ENCODE measurements around the gene ZNF275. TPM values are rescaled to one million over a fixed set of nuclear protein-coding genes. Genes with fewer than 3 reads are reported as not detected.
A peak's percentile ranks its signal among the peaks of the same experiment; 100 is the strongest.

Gene ZNF275
- total RNA-seq, 6 donors from 2014 or later, result 5.9 to 13.8 (median 8.8) TPM

- DNase-seq (peak in 1 of 2 donors; percentile 62), ATAC-seq (ENCODE audit: low FRiP score in 2 of 2) (no peak)
- Histone ChIP-seq H3K9me3 (no peaks in the 10 kb centered on the region), H3K36me3 (peaks cover 0 to 40% (median 17%) of the 10 kb centered on the region in 4 donors), H3K27ac (no peak overlapping the region), H3K27me3 (no peaks in the 10 kb centered on the region), H3K4me3 (no peak overlapping the region), H3K4me1 (no peaks in the 10 kb centered on the region)
- TF ChIP-seq POLR2A (IDR thresholded peaks at IDR 0.05), result no peak
- 94 to 100% methylated on average over 2 to 25 of the region's 38 CpGs for WGBS, 2 donors
Observed at GRCh38 chrX:153347530-153347929, 13.6 kb downstream of the ZNF275 start.

- 89 to 91% methylated on average over 8 of the region's 8 CpGs for WGBS, 2 donors
- ATAC-seq (ENCODE audit: low FRiP score in 2 of 2), result no peak
- peaks cover 0 to 40% (median 17%) of the 10 kb centered on the region in 4 donors for H3K36me3 ChIP-seq
Observed at GRCh38 chrX:153348421-153348820, 14.5 kb downstream of the ZNF275 start.

GRCh38 chrX:153349952-153350351 is 16.0 kb downstream of the ZNF275 start:
- no peak overlapping the region for H3K4me3 ChIP-seq
- TF ChIP-seq EP300 (IDR thresholded peaks at IDR 0.05) (no peak), POLR2AphosphoS5 (IDR thresholded peaks at IDR 0.05) (no peak), POLR2A (IDR thresholded peaks at IDR 0.05) (no peak)
- H3K36me3 ChIP-seq, result peaks cover 0 to 34% (median 15%) of the 10 kb centered on the region in 4 donors
- no peak for ATAC-seq (ENCODE audit: low FRiP score in 2 of 2)
- 88% methylated on average over 5 of the region's 5 CpGs; no CpG with 5 or more reads in 1 of the 2 donors for WGBS, 2 donors
- no peaks in the 10 kb centered on the region for H3K4me1 ChIP-seq
- H3K27me3 ChIP-seq, result no peaks in the 10 kb centered on the region
- no peak for DNase-seq
- no peak overlapping the region for H3K27ac ChIP-seq
- no peaks in the 10 kb centered on the region for H3K9me3 ChIP-seq

More at GRCh38 chrX:153348421-153348820, 14.5 kb downstream of the ZNF275 start:
- no peaks in the 10 kb centered on the region for H3K4me1 ChIP-seq
- H3K27me3 ChIP-seq, result no peaks in the 10 kb centered on the region
- TF ChIP-seq CTCF (IDR thresholded peaks at IDR 0.05) (no peak), POLR2AphosphoS5 (IDR thresholded peaks at IDR 0.05) (no peak), EP300 (IDR thresholded peaks at IDR 0.05) (no peak), POLR2A (IDR thresholded peaks at IDR 0.05) (no peak)
- DNase-seq, result no peak
- H3K27ac ChIP-seq, result no peak overlapping the region
- H3K9me3 ChIP-seq, result no peaks in the 10 kb centered on the region
- no peak overlapping the region for H3K4me3 ChIP-seq

GRCh38 chrX:153351981-153352380 is 18.0 kb downstream of the ZNF275 start:
- Histone ChIP-seq H3K36me3 (peaks cover 0 to 25% (median 8%) of the 10 kb centered on the region in 4 donors), H3K27ac (no peak overlapping the region), H3K9me3 (peaks cover 0 to 9% (median 0%) of the 10 kb centered on the region in 4 donors), H3K4me1 (no peaks in the 10 kb centered on the region), H3K4me3 (no peak overlapping the region), H3K27me3 (no peaks in the 10 kb centered on the region)
- ATAC-seq (ENCODE audit: low FRiP score in 2 of 2) (no peak), DNase-seq (no peak)
- TF ChIP-seq CTCF (IDR thresholded peaks at IDR 0.05) (no peak), POLR2A (IDR thresholded peaks at IDR 0.05) (no peak), EP300 (IDR thresholded peaks at IDR 0.05) (no peak), POLR2AphosphoS5 (IDR thresholded peaks at IDR 0.05) (no peak)
- WGBS, 2 donors, result 74 to 77% methylated on average over 3 to 8 of the region's 8 CpGs

- 77 to 88% methylated on average over 1 to 3 of the region's 3 CpGs for WGBS, 2 donors
- ATAC-seq (ENCODE audit: low FRiP score in 2 of 2) (no peak), DNase-seq (no peak)
- Histone ChIP-seq H3K36me3 (peaks cover 0 to 16% (median 3%) of the 10 kb centered on the region in 4 donors), H3K27me3 (no peaks in the 10 kb centered on the region), H3K27ac (no peak overlapping the region), H3K4me3 (no peak overlapping the region), H3K4me1 (no peaks in the 10 kb centered on the region), H3K9me3 (peaks cover 0 to 16% (median 0%) of the 10 kb centered on the region in 4 donors)
- TF ChIP-seq POLR2A (IDR thresholded peaks at IDR 0.05) (no peak), CTCF (IDR thresholded peaks at IDR 0.05) (no peak), EP300 (IDR thresholded peaks at IDR 0.05) (no peak), POLR2AphosphoS5 (IDR thresholded peaks at IDR 0.05) (no peak)
Observed at GRCh38 chrX:153352858-153353257, 18.9 kb downstream of the ZNF275 start.

GRCh38 chrX:153353416-153353815 is 19.5 kb downstream of the ZNF275 start:
- no peak overlapping the region for H3K4me3 ChIP-seq
- WGBS, 2 donors, result 85% methylated on average over 12 of the region's 12 CpGs; no CpG with 5 or more reads in 1 of the 2 donors
- ATAC-seq (ENCODE audit: low FRiP score in 2 of 2) (no peak), DNase-seq (peak in 1 of 2 donors; percentile 50)
- H3K4me1 ChIP-seq, result no peaks in the 10 kb centered on the region
- peaks cover 0 to 21% (median 0%) of the 10 kb centered on the region in 4 donors for H3K9me3 ChIP-seq
- no peaks in the 10 kb centered on the region for H3K27me3 ChIP-seq
- H3K36me3 ChIP-seq, result peaks cover 0 to 11% (median under 1%) of the 10 kb centered on the region in 4 donors
- no peak overlapping the region for H3K27ac ChIP-seq
- TF ChIP-seq POLR2AphosphoS5 (IDR thresholded peaks at IDR 0.05) (no peak), CTCF (IDR thresholded peaks at IDR 0.05) (no peak), POLR2A (IDR thresholded peaks at IDR 0.05) (no peak), EP300 (IDR thresholded peaks at IDR 0.05) (no peak)
